Measurements from ENCODE around the gene AGMAT. TPM values are rescaled to one million over a fixed set of nuclear protein-coding genes. Genes with fewer than 3 reads are reported as not detected.

Gene AGMAT
- total and polyA plus RNA-seq, 2 of the 4 experiments (the other 2 are of a cell fraction) = 0.18 to 0.26 TPM

DNA sequence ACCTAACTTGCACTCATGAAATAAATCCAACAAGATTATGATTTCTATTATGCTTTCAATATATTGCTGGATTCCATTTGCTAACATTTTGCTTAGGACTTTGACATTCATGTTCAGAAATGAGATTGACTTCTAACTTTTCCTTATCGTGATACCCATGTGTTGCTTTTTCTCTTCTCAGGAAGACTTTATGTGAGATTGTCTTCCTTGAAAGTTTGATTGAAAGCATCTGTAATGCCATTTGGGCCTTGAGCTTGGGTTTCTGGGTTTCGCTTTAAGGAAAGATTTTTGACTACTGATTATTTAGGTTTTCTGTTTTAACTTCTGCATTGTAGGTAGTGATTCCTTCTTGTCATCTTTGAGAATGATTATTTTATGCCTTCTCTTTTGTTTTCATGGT, 27.8 kb downstream of the AGMAT start:
- H4K5ac ChIP-seq (ENCODE audit: low read depth, low read length) = no peak overlapping the region
- no peak overlapping the region for H3K23ac ChIP-seq (ENCODE audit: low read depth, low read length)
- H2BK120ac ChIP-seq (ENCODE audit: low read depth, low read length) = no peak overlapping the region
- H3K79me1 ChIP-seq (ENCODE audit: low read depth in 1 of 2, low read length in 2 of 2) = no peaks in the 10 kb centered on the region
- POLR2A ChIA-PET (ENCODE audit: unreplicated experiment) = no interaction called here
- no peaks in the 10 kb centered on the region for H4K20me1 ChIP-seq (ENCODE audit: insufficient read depth, low read length)
- H2AFZ ChIP-seq (replicated peaks; ENCODE audit: low read length, poor library complexity) = no peak overlapping the region
- ATAC-seq (ENCODE audit: low read depth) (no peak), DNase-seq (no peak)
- BruUV-seq (replicated peaks) = no TSS peak
- CTCF ChIA-PET = no interaction called here
- no peak overlapping the region for H3K27ac ChIP-seq (ENCODE audit: insufficient read depth, low read length)
- no peak overlapping the region for H3K4me2 ChIP-seq (ENCODE audit: low read depth, low read length)
- no peak overlapping the region for H3K4me3 ChIP-seq (ENCODE audit: insufficient read depth, low read depth, low read length)
- no peak overlapping the region for H3K9ac ChIP-seq (ENCODE audit: low read depth, low read length)
- H3K4ac ChIP-seq (ENCODE audit: low read depth, low read length) = no peak overlapping the region
- in situ Hi-C loops (cut with MboI; ENCODE audit: low sequenced_read_pairs) = no loop called here
- no peak overlapping the region for H2AK9ac ChIP-seq (replicated peaks; ENCODE audit: low read depth, low read length, poor library complexity)
- H4K91ac ChIP-seq (ENCODE audit: insufficient read depth, low read depth, low read length) = no peak overlapping the region
- no peak overlapping the region for H2BK15ac ChIP-seq (ENCODE audit: low read depth, low read length)
- no peak overlapping the region for H2BK5ac ChIP-seq (ENCODE audit: low read depth, low read length, poor library complexity, severe bottlenecking)
- no peak overlapping the region for H4K8ac ChIP-seq (ENCODE audit: low read depth in 2 of 2, low read length in 2 of 2)
- no peak overlapping the region for H2AK5ac ChIP-seq (ENCODE audit: low read depth, low read length)
- dilution Hi-C loops (cut with HindIII; ENCODE audit: low sequenced_read_pairs, unreplicated experiment) = no loop called here
- H3K36me3 ChIP-seq (ENCODE audit: control insufficient read depth, insufficient read depth, low read length) = peaks cover 16% of the 10 kb centered on the region
- no peak overlapping the region for H3K14ac ChIP-seq (replicated peaks; ENCODE audit: low read depth, low read length)
- no peaks in the 10 kb centered on the region; the same call in 1 of the 2 replicates for H3K9me1 ChIP-seq (ENCODE audit: insufficient read depth, low read length)
- no peak overlapping the region for H3K18ac ChIP-seq (ENCODE audit: low read depth, low read length)
- no peak overlapping the region for H2BK20ac ChIP-seq (ENCODE audit: low read depth, low read length)
- H3K56ac ChIP-seq (ENCODE audit: extremely low read depth, insufficient read depth, low read length) = no peak overlapping the region
- no peaks in the 10 kb centered on the region for H3K9me3 ChIP-seq (ENCODE audit: control insufficient read depth, insufficient read depth, low read length)
- WGBS, 2 experiments (ENCODE audit: extremely low coverage in 2 of 2, insufficient read length in 1 of 2) = 100% methylated on average over 1 of the region's 2 CpGs; no CpG with 5 or more reads in 1 of the 2 experiments
- TF ChIP-seq, protein P1, sequence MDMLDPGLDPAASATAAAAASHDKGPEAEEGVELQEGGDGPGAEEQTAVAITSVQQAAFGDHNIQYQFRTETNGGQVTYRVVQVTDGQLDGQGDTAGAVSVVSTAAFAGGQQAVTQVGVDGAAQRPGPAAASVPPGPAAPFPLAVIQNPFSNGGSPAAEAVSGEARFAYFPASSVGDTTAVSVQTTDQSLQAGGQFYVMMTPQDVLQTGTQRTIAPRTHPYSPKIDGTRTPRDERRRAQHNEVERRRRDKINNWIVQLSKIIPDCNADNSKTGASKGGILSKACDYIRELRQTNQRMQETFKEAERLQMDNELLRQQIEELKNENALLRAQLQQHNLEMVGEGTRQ (IDR thresholded peaks at IDR 0.05; ENCODE audit: low read depth, low read length) = no peak
- no peak for TF ChIP-seq RCOR1 (IDR thresholded peaks at IDR 0.05; ENCODE audit: insufficient replicate concordance, low read length)
- no peak for TF ChIP-seq CEBPB (IDR thresholded peaks at IDR 0.05; ENCODE audit: low read depth, low read length)
- no peak for TF ChIP-seq CHD1 (IDR thresholded peaks at IDR 0.05; ENCODE audit: low read depth, low read length)
- intact Hi-C loops (cut with micrococcal nuclease) = no loop called here
- no peaks in the 10 kb centered on the region for H3K4me1 ChIP-seq (ENCODE audit: control insufficient read depth, insufficient read depth, low read length)
- no peaks in the 10 kb centered on the region for H3K27me3 ChIP-seq (ENCODE audit: control insufficient read depth, insufficient read depth, low read length)

Measured in IMR-90 (cell line).